Transverse colon (tissue), 3 donors: ENCODE data around the gene ERLIN1.
A peak's percentile ranks its signal among the peaks of the same experiment; 100 is the strongest.

Source experiments
- EP300 ChIP-seq: sonication (generic); formaldehyde crosslinking; IDR thresholded peaks from one replicate; pipeline ENCODE4 v1.6.1; 2017; ENCODE audit warnings: antibody characterized with exemption, low read depth
- POLR2A ChIP-seq: fragments of 450-650 bp; IDR thresholded peaks from one replicate; pipeline ENCODE4 v1.6.1; 2016; ENCODE audit warnings: antibody characterized with exemption, mild to moderate bottlenecking, moderate library complexity
- TF ChIP-seq, protein P1 (sequence below), 5 experiments: fragments of 200-600 bp in 3 of 5; fragments of 450-650 bp in 2 of 5; sonication (generic) in 3 of 5; IDR thresholded peaks; 1 replicate in 2 of 5; 2 replicates in 3 of 5; pipeline ENCODE4 v1.5.1; 2016 to 2017; ENCODE audit warnings: antibody characterized with exemption in 5 of 5, inconsistent platforms in 3 of 5, mild to moderate bottlenecking in 2 of 5, moderate library complexity in 1 of 5

DNA sequence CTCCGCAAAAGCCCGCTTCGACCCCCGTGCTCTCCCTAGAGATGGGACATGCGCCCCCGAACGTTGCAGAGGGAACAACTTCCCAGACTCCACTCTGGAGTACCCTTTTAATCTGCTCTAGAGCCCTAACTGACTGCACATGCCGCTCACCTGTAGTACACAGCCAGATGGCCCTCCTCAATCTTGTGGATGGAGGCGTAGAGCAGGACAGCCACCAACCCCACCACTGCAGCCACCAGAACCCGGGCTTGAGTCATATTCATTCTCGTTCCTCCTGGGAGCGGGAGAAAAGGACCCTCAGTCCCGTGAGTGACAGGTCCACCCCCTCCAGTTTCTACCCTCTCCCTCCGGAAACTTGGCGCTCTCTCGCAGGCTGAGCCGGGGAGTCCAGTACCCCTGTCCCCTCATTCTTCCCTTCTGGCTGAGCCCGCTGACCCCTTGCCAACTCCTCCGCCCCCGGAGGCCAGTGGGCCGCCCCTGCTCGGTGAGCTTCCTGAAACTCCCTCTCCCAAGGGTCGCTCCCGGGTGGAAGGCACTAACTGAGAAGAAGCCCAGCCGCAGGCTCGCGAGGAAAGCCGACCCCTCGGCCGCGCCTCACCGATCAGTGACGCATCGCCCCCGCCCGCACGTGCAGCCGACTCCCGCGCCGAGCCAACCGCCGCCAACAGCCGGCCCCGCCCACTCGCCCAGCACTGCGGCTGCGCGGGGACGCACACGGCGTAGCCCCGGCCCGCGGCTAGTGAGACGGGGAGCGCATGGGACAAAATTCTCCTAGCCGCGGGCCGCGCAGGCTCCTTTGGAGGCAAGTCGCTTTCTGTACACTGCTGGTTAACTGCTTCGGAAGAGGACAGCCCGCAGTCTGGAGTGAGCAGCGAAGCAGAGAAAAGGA lies at the start of gene ERLIN1:
- TF ChIP-seq, protein P1, sequence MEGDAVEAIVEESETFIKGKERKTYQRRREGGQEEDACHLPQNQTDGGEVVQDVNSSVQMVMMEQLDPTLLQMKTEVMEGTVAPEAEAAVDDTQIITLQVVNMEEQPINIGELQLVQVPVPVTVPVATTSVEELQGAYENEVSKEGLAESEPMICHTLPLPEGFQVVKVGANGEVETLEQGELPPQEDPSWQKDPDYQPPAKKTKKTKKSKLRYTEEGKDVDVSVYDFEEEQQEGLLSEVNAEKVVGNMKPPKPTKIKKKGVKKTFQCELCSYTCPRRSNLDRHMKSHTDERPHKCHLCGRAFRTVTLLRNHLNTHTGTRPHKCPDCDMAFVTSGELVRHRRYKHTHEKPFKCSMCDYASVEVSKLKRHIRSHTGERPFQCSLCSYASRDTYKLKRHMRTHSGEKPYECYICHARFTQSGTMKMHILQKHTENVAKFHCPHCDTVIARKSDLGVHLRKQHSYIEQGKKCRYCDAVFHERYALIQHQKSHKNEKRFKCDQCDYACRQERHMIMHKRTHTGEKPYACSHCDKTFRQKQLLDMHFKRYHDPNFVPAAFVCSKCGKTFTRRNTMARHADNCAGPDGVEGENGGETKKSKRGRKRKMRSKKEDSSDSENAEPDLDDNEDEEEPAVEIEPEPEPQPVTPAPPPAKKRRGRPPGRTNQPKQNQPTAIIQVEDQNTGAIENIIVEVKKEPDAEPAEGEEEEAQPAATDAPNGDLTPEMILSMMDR (IDR thresholded peaks at IDR 0.05), result no peak
- TF ChIP-seq POLR2A (peak; percentile 85), EP300 (peak; percentile 17)
